Forelimb muscle (tissue), 1 donor: ENCODE data around the gene PTPRZ1. TPM values are rescaled to one million over a fixed set of nuclear protein-coding genes. Genes with fewer than 3 reads are reported as not detected.

Source experiments
- DNase-seq: peaks from one replicate; pipeline ENCODE4 v3.0.0-alpha.2; 2013; ENCODE audit warnings: low read depth
- polyA plus RNA-seq: library from polyadenylated mRNA; unstranded; fragments of 120-200 nt; gene quantifications from one replicate; pipeline ENCODE4 v1.2.1, GENCODE V29; 2013; ENCODE audit not compliant: insufficient read length

The PTPRZ1 gene
- polyA plus RNA-seq, 1 donor = 3.0 TPM

DNA sequence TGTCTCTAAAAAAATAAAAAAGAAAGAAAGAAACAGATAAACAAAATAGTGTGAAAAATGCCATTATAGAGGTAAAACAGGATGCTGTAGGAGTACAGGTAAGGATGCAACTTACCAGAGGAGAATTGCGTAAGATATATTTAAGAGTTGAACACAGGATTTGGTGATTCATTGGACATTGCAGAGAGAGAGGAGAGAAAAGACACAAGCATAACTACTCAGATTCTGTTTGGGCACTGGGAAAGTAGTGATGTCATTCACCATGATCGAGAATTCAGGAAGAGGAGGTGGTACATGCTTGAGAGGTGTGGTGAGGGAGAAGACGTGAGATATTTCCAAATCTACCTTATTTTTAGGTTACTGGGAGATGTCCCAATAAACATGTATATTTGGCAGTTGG is 173.4 kb downstream of the PTPRZ1 start:
- no peak for DNase-seq

DNA sequence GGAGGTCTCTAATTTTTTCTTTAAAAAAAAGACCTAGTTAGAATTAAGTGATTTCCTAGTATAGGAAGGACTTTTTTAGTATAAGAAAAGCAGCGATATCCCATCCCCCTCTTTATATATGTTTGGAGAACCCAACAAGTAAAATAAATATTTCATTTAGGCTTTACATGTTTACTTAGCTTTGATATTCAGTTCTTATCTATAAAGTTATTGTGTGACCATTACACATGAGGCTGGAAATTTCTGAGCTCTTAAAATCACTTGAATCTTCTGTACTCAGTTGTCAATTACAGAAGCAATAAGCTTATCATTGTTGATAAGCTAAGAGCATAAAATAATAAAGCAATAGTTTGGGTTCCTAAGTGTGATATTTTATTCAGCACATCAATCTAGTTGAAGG is 181.4 kb downstream of the PTPRZ1 start:
- no peak for DNase-seq

DNA sequence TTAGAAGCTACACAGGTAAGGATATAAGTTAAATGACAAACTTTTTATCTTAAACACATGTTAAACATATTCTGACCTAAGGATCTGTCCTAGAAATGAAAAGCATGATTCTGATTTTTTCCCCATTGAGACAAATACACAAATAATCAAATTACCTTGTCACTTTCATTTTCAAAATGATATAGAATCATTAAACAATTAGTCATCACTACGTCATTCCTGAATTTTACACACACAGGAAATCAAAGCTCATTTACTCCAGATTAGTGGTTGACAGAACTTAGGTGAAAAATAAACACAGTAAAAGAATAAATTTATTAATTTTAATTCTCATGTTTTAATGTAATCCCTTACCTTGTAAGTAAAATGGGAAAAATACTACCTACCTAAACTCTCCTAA is 182.1 kb downstream of the PTPRZ1 start:
- no peak for DNase-seq

DNA sequence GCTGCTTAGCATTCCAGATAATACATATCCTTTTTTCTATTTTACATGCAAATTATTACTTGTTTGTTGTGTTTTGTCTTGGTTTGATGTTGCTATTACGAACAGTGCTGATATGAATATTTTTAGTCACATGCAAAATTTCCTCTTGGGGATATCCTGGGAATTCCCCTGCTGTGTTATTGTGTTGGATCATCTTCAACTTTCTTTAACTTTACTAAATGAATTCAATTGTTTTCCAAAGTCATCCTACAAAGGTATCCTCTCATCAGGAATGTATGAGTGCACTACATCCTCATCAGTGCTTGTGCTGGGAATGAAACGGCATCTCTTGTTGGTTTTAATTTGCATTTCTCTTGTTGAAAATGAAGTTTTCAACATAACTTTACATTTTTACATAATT is 184.0 kb downstream of the PTPRZ1 start:
- no peak for DNase-seq

DNA sequence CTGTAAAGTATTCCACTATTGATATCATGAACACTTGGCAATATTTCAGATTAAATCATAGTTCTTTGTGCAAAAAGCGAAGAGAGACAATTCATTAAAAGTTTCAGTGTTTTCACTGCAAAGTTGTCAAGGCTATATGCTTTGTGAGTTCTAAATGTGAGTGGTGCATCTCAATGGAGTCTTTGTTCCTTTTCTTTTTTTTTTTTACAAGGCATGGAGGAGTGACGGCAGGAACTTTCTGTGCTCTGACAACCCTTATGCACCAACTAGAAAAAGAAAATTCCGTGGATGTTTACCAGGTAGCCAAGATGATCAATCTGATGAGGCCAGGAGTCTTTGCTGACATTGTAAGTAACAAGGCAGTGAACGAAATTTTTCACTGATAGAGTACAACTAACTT is 186.6 kb downstream of the PTPRZ1 start:
- DNase-seq = no peak

DNA sequence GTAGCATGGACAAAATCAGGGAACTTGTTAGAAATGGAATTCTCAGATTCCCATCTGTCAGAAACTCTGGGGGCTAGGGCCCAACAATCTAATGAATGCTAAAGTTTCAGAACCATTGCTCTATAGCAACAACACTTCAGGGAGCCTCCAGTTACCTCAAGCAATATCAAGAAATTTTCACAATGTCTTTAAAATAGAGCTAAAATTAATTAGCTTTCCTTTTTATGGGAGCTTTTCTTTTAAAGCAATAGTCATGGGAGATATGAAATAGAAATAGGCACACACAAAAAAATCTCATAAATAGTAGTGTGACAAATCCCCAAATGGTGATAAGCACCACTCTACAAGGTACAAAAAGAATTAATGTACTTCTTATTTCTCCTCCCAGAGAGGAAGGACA is 190.2 kb downstream of the PTPRZ1 start:
- DNase-seq = no peak

DNA sequence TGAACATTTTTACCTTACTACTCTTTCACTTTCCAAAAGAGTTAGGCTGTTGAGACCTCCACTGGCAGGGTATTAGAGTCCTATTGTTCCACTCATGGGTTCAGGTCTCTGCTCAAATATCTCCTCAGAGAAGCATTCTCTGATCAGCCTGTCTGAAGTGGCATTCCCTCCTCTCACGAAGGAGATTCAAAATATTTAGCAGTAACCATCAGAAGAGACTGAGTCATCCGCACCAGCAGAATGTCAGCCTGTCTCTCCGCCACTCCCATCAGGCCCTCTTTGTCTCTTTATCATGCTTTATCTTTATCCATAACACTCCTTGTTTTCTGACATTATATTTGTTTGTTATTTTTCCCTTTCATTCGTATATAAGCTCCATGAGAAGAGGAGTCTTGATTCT is 192.0 kb downstream of the PTPRZ1 start:
- DNase-seq = no peak

DNA sequence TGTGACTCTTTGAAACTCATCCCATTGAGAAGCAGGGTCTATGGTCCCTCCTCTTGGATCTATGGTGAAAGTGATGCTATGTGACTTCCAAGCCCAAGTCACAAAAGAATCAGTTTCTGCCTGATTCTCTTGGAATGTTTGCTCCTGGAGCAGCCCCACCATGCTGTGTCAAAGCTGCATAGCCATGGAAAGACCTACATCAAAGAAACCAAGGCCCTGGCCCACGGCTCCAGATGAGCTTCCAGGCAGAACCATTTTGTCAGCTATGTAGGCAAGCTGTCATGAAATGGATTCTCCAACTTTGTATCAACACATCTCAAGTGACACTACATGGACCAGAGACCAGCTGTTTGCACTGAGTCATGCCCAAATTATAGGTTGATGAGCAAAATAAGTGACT is 194.1 kb downstream of the PTPRZ1 start:
- DNase-seq = no peak

DNA sequence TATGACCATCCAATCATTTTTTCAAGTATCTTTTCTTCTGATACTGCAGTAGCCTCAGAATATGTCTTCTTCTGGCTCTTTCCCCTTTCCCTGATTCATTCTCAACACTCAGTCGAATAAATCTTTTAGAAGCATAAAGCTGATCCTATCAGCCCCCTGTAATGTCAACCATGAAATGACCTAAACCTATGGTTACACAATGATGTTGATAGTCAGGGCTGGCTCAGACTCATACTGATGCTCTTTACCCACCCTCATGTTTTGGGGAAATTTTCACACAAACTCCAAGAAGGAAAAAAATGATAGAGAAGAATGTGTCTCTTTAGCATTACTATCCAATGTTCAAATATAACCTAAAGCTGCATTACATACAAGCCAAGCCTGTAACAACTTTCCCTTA is 195.1 kb downstream of the PTPRZ1 start:
- no peak for DNase-seq

DNA sequence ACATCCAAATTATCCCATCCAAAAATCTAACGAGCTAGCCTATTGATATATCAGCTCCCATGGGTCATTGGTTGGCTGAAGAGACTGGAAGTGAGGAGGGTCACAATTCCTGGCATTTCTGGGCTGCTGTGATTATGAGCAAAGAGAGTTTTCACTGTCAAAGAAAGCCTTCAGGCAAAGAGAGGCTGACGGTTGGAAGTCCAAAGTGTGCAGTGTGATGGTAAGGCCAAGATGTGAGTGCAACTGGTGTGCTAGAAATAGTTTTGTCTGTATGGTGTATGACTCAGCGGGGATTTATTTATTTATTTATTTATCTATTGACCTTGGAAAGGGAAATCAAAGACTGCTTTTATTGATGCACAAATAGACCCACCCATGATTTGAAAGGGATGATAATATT is 196.0 kb downstream of the PTPRZ1 start:
- no peak for DNase-seq

DNA sequence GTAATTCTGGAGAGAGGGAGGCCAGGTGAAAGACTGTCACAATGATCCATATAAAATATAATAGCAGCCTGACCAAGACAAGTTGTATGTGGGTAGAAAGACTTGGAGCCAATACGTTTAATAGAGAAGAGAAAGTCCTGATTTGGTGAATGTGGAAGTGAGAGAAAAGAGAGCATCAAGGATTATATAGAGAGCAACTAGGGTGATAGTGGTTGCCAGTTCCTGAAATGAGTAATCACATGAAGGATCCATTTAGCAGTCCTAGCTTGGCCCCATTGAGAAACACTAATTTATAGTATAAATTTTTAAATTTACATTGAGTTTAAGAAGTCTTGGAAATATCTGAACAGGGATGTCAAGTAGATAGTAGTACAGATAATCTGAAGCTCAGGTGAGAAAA is 197.1 kb downstream of the PTPRZ1 start:
- DNase-seq = no peak

DNA sequence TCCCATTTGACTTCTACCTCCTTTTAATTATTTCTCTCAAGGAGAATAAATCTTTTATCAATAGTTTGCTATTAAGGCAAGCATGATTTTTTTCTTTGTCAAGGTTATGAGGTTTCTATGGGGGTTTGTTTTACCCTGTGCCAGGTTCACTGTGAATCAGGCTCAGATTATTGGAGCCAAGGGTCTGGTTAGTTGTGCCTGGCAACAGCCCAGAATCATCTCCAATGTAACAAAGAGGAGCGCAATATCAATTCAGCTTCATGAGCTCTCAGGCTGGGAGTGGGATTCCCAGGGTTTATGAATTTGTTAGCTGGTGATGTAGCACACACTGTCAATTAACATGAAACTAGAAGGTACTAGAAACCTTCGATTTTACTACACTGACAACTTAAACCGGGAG is 197.9 kb downstream of the PTPRZ1 start:
- no peak for DNase-seq

DNA sequence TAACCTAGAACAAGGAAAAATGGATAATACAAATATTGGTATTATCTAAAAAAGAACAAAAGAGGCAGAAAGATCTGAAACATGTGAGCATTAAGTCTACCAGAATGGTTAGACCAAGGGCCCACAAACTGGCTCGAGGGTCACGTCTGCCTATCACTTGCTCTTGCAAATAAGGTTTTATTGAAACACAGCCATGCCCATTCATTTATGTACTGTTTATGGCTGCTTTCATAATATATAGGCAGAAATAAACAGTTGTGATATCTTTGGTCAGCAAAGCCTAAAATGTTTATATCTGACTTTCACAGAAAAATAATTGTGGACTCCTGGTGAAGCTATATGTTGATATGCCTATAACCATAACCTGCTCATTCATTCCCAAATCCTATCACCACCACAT is 199.3 kb downstream of the PTPRZ1 start:
- no peak for DNase-seq

DNA sequence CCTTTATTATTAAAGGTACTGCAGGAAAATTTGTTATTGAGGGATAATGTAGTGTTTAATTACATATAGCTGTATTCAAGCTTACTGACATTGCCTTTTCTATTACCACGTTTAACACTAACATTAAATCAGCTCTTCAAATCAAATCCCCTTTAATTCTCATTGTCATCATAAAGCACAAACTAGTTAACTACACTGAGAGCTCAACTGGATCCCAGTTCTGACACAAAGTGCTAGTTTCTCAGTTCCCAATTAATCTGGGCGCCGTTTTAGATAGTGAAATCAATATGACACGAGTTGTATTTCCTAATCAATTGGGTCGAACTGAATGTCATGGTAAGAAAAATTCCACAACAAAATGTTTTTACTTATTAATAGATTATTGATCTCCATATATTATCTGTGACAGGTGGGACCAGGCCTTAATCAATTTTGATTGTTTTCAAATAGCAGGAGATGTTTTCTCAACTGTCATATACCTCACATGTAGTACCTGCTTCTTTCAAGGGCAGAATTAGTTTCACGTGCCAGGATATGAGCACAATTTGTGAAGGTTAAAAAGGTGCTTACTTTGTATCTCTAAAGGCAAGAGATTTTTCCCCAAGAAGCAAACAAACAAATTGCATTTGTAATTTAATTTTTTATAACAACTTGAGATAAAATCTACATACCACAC is 200.1 kb downstream of the PTPRZ1 start:
- DNase-seq = no peak

DNA sequence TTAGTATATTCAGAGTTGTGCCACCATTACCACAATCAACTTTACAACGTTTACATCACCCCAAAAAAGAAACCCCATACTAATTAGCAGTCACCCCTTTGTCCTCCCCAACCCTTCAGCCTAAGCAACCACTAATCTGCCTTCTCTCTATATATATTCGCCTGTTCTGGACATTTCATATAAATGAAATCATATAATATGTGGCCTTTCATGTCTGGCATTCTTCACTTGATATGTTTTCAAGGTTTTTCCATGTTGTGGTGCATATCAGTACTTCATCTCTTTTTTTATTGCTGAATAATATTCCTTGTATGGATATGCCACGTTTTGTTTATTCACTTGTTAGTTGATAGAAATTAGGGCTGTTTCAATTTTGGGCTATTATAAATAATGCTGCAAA is 200.7 kb downstream of the PTPRZ1 start:
- no peak for DNase-seq

DNA sequence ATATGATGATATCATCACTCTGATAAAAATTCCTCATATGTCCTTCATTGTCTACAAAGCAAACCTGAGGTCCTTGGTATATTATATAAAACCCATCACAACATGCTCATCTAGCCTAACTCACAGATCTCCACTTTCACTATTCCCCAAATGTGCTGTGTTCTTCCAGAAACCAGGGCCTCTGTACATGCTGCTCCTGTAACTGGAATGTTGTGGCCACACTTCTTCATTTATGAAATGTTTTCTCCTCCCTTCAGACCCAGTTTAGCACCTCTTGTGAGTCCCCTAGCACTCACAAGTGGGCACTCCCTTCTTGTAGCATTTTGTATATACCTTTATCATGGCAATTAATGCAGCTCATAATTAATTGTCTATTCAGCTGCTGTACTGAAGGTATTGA is 209.2 kb downstream of the PTPRZ1 start:
- DNase-seq = no peak

DNA sequence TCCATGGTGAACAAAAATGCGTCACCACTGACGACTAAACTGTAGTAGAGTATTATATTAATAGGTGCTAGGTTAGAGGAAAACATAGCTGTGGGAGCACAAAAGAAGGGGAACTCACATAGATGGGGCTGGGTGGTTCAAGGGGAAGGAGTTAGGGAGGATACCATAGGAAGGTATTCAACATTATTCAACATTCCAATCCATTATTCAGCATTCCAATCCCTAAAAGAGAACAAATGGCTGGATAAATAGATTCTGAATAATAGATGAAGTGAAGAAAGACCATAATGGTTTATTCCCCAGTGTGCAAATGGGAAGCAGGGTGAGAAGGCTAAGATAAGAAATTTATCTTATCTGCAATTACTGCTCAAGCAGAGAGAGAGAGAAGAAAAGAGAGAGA is 209.7 kb downstream of the PTPRZ1 start:
- no peak for DNase-seq

DNA sequence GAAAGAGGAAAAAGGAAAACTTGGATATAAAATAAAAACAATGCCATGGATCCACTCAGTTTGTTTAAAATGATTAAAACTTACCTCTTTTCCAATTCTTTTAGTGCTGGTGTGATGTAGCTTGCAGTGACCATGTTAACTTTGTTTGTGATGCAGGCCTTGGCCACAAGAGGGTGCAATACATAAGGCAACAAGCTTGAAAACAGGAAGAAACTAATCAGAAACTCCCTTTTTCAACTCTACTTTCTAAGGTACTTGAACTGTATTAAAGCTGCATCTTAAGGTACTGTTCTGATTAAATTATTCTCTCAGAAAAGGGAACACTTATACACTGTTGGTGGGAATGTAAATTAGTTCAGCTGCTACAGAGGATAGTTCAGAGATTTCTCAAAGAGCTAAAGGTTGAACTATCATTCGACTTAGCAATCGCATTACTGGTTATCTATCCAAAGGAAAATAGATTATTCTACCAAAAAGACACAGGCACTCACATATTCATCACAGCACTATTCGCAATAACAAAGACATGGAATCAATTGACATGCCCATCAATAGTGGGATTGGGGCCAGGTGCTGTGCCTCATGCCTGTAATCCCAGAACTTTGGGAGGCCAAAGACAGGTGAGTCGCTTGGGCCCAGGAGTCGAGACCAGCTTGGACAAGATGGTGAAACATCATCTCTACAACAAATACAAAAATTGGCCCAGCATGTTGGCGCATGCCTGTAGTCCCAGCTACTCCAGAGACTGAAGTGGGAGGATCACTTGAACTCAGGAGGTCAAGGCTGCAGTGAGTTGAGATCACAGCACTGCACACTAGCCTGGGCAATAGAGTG is 220.2 kb downstream of the PTPRZ1 start:
- peak; percentile 25 for DNase-seq

DNA sequence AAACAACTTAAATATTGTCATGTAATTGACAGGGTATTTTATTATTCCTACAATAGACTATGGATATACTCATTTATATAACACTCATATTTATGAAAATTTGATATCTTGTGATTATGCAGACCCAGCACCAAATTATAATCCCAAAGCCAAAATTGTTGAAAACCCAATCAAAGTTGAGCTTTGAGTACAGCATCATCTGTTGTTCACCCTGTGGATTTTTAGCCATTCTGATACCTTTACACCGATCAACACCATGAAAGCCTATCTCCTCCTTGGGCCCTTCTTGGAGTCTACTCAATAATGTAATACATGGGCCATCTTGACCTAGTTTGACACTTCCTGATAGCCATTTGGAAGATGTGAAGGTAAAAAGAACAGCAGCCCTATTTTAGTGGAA is 221.6 kb downstream of the PTPRZ1 start:
- no peak for DNase-seq

DNA sequence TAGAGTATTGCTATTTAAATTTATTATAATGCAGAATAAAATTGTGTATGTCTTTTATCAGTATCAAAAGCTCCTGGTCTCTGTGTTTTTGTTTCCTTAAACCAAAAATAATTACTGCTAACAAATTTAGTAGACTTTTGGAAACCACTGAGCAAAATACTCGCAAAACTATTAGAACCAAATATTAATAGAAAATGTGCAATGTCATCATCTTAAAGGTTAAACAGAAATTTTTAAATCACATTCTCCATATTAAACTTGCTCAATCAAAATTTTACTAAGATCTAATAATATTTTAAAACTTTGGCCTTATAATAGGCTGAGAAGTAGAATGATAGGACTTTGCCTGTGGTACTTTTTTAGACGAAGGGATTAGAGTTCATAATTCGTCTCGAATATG is 222.7 kb downstream of the PTPRZ1 start:
- no peak for DNase-seq

DNA sequence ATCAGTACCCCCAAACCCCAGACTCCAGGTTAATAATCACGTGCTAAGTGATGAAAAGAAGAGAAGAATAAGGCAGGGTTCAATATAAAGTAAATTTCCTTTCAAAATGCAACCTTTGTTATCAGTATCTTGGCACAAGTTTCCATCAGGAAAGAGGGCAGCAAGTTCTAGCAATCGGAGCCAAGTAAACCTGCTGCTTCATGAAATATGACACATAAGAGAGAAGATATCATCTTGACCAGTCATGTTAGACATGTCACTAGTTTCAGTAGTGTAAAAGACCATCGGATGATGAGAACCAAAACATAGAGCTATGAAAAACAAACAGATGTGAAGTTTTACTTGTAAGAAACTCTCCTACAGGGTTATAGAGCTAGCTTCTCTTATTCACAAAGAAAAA is 227.1 kb downstream of the PTPRZ1 start:
- no peak for DNase-seq

DNA sequence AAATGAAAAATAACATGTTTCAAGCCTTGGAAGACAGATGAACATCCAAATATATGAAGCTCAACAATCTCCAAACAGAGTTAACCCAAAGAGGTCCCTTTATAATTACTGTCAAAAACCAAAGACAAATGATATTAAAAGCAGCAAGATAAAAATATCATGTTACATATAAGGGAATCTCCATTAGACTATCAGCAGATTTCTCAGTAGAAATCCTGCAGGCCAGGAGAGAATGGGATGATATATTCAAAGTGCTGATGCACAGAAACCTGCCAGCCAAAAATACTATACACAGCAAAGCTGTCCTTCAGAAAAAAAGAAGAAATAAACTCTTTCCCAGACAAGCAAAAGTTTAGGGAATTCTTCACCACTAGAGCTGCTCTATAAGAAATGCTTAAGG is 230.1 kb downstream of the PTPRZ1 start:
- no peak for DNase-seq
